ENCODE measurements around the gene PARN. TPM values are rescaled to one million over a fixed set of nuclear protein-coding genes. Genes with fewer than 3 reads are reported as not detected.

PARN gene
- total and polyA plus RNA-seq, 9 of the 15 experiments (the other 6 are each of a cell fraction or from before 2014, with no cell fraction given), result 9.6 to 51.3 (median 40.4) TPM

- peak; percentile 94 for TF ChIP-seq C11orf30 (IDR thresholded peaks at IDR 0.05; ENCODE audit: low read depth)
- TF ChIP-seq SETDB1 (IDR thresholded peaks at IDR 0.05; ENCODE audit: low read length), result no peak
- TF ChIP-seq DIDO1 (tag; IDR thresholded peaks at IDR 0.05; ENCODE audit: low read depth), result no peak
- TF ChIP-seq SAP30 (IDR thresholded peaks at IDR 0.05; ENCODE audit: borderline replicate concordance, insufficient read depth, low read depth, low read length, poor library complexity, severe bottlenecking), result no peak
- no peak for TF ChIP-seq STAT5B (CRISPR knock-in tag; IDR thresholded peaks at IDR 0.05)
- no peak for TF ChIP-seq SREBF2 (CRISPR knock-in tag; IDR thresholded peaks at IDR 0.05)
- peak; percentile 90 for TF ChIP-seq ZNF316 (IDR thresholded peaks at IDR 0.05)
- TF ChIP-seq SIN3B (IDR thresholded peaks at IDR 0.05; ENCODE audit: low read depth), result no peak
- no peak for TF ChIP-seq MLLT1 (IDR thresholded peaks at IDR 0.05)
- peak; percentile 19; the same call in 1 of the 2 replicates for TF ChIP-seq EP400 (IDR thresholded peaks at IDR 0.05)
- TF ChIP-seq CAMTA2 (CRISPR knock-in tag; conservative IDR thresholded peaks at IDR 0.05), result no peak
- peak; percentile 80 for TF ChIP-seq ZNF592 (IDR thresholded peaks at IDR 0.05)
- peak; percentile 93 for TF ChIP-seq REST (IDR thresholded peaks at IDR 0.05; ENCODE audit: borderline replicate concordance)
- TF ChIP-seq REST (CRISPR knock-in tag; IDR thresholded peaks at IDR 0.05; ENCODE audit: low read depth), result no peak
- no peak for TF ChIP-seq FOSL1 (tag; conservative IDR thresholded peaks at IDR 0.05)
- TF ChIP-seq CREM (IDR thresholded peaks at IDR 0.05; ENCODE audit: low read depth), result peak; percentile 38; the same call in 1 of the 2 replicates
These were observed 100.9 kb downstream of the PARN start (continued) for GRCh38 chr16:14529010-14529669.

Data from K562 (cell line).